Right atrium auricular region (tissue), 2 donors: ENCODE results near the gene SRGAP3. TPM values are rescaled to one million over a fixed set of nuclear protein-coding genes. Genes with fewer than 3 reads are reported as not detected.

Experiments
- DNase-seq: peaks from one replicate; pipeline ENCODE4 v3.0.0-alpha.2; 2019; ENCODE audit warnings: low spot score
- H3K27ac ChIP-seq, 2 donors: fragments of 200-600 bp; sonication (generic); 1 replicate in 1 of 2; 2 replicates in 1 of 2; pipeline ENCODE4 v1.5.1; 2016 to 2019
- H3K27me3 ChIP-seq, 2 donors: fragments of 200-600 bp; sonication (generic); one replicate each; pipeline versions ENCODE4 v1.5.1 to v1.6.0; 2017 to 2019
- H3K36me3 ChIP-seq: fragments of 200-600 bp; sonication (generic); one replicate; pipeline ENCODE4 v1.5.1; 2016
- H3K4me1 ChIP-seq, 2 donors: fragments of 200-600 bp; sonication (generic); one replicate each; pipeline versions ENCODE4 v1.5.1 to v1.6.0; 2017 to 2019
- H3K4me3 ChIP-seq, 2 donors: fragments of 200-600 bp; sonication (generic); 1 replicate in 1 of 2; 2 replicates in 1 of 2; pipeline ENCODE4 v1.5.1; 2017 to 2019; ENCODE audit warnings: mild to moderate bottlenecking in 1 of 2, moderate library complexity in 1 of 2
- H3K9me3 ChIP-seq, 2 donors: fragments of 200-600 bp; sonication (generic); one replicate each; pipeline ENCODE4 v1.5.1; 2019
- CTCF ChIP-seq, 2 donors: fragments of 200-600 bp; sonication (generic); IDR thresholded peaks; one replicate each; pipeline ENCODE4 v1.5.1; 2019; ENCODE audit warnings: antibody characterized with exemption in 2 of 2
- total RNA-seq, 2 donors: library from RNA; depleted of rRNA; stranded (reverse); fragments of >200 nt; gene quantifications; one replicate each; pipeline ENCODE4 v1.1.0, GENCODE V29; 2016

Gene SRGAP3
- total RNA-seq, 2 donors from 2014 or later = 4.0 to 5.0 TPM

DNA sequence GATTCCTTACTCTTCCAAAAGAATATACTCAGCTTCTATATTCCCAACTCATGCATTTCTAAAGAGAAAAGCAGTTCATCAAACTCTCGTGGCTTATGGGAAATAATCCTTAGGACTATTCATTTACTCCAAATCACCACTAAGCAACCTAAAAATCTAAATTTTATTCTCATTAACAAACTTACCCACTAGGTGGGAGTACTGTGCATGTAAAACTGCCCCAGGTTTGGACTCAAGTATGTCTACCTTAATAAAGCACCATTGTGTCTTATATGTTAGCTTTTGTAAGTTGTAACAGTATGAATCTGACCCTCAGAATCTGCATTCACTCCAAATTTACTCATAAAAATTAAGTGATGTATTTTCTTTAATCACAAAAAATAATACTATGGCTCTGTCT is 311.4 kb downstream of the SRGAP3 start:
- peak overlapping the region in 1 of 2 donors; percentile 85 for H3K27ac ChIP-seq
- DNase-seq = no peak

DNA sequence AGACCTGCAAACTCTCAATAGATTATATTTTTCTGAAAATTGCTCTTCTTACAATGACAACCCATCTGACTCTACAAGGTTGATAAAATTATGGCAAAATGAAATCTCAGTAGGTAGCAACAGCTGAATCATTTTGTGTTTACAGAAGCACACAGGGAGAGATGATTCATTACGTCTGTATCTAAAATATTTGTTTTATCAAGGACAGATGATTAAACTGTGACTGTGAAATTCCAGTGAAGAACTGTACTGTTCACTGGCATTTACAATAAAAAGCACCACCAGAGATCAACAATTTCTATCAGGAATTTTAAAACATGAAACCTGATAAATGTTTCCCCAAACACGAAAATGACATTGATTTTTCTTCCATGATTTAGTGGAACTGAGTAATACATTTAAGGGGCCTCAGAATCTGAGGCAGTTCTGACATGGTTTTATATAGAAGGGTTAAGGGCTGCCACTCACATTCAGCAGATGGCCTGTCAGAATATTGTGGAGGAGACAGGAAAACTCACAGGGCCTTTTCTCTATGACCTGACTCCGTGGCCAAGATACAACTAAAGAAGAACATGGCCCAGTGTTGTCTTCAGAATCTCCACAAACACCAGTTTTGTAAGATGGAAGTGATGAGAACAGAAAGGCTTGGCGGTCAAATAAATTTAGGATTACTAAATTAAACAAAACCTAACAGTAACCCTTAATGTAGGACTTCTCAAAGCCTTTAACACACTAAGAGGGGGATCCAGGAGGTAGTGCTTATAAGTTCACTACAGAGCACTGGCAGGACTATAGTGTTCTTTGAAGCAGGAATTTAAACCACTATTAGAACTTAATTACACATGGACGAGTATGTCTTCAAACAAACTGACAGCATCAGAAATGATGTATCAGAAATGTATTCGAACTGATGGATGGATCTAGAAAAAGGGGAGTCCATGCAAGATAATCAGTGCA is 312.1 kb downstream of the SRGAP3 start:
- no peaks in the 10 kb centered on the region for H3K9me3 ChIP-seq

More for the DNA sequence above, 311.4 kb downstream of the SRGAP3 start:
- Histone ChIP-seq H3K27me3 (no peaks in the 10 kb centered on the region), H3K4me3 (no peak overlapping the region), H3K36me3 (no peaks in the 10 kb centered on the region), H3K9me3 (peaks cover 0 to 2% of the 10 kb centered on the region in 2 donors), H3K4me1 (peaks cover 0 to 11% of the 10 kb centered on the region in 2 donors)
- TF ChIP-seq CTCF (IDR thresholded peaks at IDR 0.05) = peak in 1 of 2 donors; percentile 40

GRCh38 chr3:8932507-8932906 is 316.9 kb downstream of the SRGAP3 start:
- Histone ChIP-seq H3K4me3 (no peak overlapping the region), H3K27me3 (no peaks in the 10 kb centered on the region), H3K27ac (no peak overlapping the region), H3K36me3 (no peaks in the 10 kb centered on the region), H3K4me1 (peaks cover 0 to 6% of the 10 kb centered on the region in 2 donors), H3K9me3 (no peaks in the 10 kb centered on the region)
- no peak for DNase-seq
- no peak for TF ChIP-seq CTCF (IDR thresholded peaks at IDR 0.05)

More for the DNA sequence above, 312.1 kb downstream of the SRGAP3 start:
- Histone ChIP-seq H3K4me3 (no peak overlapping the region), H3K4me1 (peaks cover 0 to 11% of the 10 kb centered on the region in 2 donors), H3K27me3 (no peaks in the 10 kb centered on the region), H3K27ac (peak overlapping the region; percentile 37 to 85), H3K36me3 (no peaks in the 10 kb centered on the region)
- no peak for DNase-seq
- TF ChIP-seq CTCF (IDR thresholded peaks at IDR 0.05) = no peak

- Histone ChIP-seq H3K9me3 (no peaks in the 10 kb centered on the region), H3K27ac (no peak overlapping the region), H3K4me3 (no peak overlapping the region), H3K36me3 (no peaks in the 10 kb centered on the region), H3K27me3 (no peaks in the 10 kb centered on the region), H3K4me1 (no peaks in the 10 kb centered on the region)
- DNase-seq = no peak
- TF ChIP-seq CTCF (IDR thresholded peaks at IDR 0.05) = no peak
Measured at GRCh38 chr3:8931342-8931741, 318.1 kb downstream of the SRGAP3 start.

Other genes with a start within 250 kb of the SRGAP3 start
- 10 to 100 TPM; 28.4 to 30.5 TPM for gene THUMPD3, start 113.4 kb upstream of the SRGAP3 start, total RNA-seq
- 10 to 100 TPM; 36.9 to 49.4 TPM for gene SETD5, start 148.0 kb upstream of the SRGAP3 start, total RNA-seq